ENCODE measurements around the gene NTRK2.

The NTRK2 gene

DNA sequence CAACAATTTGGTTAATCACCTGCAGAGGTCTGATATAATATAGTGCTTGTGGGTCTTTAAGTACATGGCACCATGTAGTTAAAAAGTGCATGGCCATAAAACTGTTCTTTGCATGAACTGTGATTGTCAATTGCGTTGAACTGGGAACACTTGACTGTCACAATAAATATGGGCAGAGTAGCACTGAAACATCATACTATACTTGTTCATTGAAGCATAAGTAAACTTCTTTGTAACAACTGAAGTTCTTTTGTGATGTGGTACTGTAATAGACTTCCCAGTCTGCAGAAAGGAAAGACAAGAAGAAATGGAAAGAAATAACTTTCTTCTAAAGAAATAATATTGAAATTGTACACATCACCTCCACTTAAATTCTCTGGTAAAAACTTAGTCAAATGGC is 9.8 kb upstream of the NTRK2 start:
- TF ChIP-seq POLR2AphosphoS5 (IDR thresholded peaks at IDR 0.05; ENCODE audit: low read depth, low read length) (no peak), PAX5 (IDR thresholded peaks at IDR 0.05; ENCODE audit: insufficient read depth, low read length, severe bottlenecking) (no peak), SPI1 (IDR thresholded peaks at IDR 0.05; ENCODE audit: low read depth, low read length) (no peak), POLR2A (IDR thresholded peaks at IDR 0.05; ENCODE audit: low read depth, low read length) (no peak), POU2F2 (IDR thresholded peaks at IDR 0.05; ENCODE audit: low read depth, low read length) (no peak), TAF1 (IDR thresholded peaks at IDR 0.05; ENCODE audit: low read depth, low read length) (no peak)
- no peak for DNase-seq (ENCODE audit: insufficient read length, low spot score)
- FAIRE-seq = no peak

DNA sequence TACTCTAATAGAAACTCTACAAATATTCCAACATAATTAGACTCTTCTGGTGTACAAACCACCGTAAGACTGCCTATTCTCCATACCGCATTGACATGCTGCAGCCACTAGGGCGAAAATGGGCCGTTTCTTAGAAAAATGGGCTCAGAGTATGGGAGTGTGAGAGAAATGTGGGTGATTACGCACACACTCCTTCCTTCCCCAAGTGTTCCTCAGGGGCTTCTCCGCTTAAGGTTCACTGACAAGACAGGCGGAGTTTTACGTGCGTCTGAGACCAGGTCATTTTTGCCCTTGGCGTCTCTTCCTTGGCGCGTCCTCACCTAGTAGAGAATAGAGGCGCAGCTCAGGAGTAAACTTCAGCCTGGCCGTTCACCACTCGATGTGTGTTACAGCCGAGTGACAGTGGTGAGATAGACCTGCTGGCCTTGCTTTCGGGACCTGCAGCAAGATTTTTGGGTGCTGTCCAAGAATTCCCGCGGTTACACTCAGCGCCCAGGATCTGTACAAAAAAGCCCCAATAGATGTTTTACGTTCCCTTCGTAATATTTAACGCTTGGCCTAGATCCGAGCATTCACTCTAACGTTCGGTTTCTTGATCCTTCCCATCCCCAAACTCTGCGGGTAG is 1.8 kb upstream of the NTRK2 start:
- peak; percentile 21 for DNase-seq (ENCODE audit: insufficient read length, low spot score)
- TF ChIP-seq SPI1 (IDR thresholded peaks at IDR 0.05; ENCODE audit: low read depth, low read length) = no peak
- no peak for TF ChIP-seq PAX5 (IDR thresholded peaks at IDR 0.05; ENCODE audit: insufficient read depth, low read length, severe bottlenecking)
- no peak for TF ChIP-seq POLR2A (IDR thresholded peaks at IDR 0.05; ENCODE audit: low read depth, low read length)
- no peak for TF ChIP-seq POU2F2 (IDR thresholded peaks at IDR 0.05; ENCODE audit: low read depth, low read length)
- TF ChIP-seq POLR2AphosphoS5 (IDR thresholded peaks at IDR 0.05; ENCODE audit: low read depth, low read length) = no peak
- no peak for TF ChIP-seq TAF1 (IDR thresholded peaks at IDR 0.05; ENCODE audit: low read depth, low read length)
- FAIRE-seq = peak; percentile 41

DNA sequence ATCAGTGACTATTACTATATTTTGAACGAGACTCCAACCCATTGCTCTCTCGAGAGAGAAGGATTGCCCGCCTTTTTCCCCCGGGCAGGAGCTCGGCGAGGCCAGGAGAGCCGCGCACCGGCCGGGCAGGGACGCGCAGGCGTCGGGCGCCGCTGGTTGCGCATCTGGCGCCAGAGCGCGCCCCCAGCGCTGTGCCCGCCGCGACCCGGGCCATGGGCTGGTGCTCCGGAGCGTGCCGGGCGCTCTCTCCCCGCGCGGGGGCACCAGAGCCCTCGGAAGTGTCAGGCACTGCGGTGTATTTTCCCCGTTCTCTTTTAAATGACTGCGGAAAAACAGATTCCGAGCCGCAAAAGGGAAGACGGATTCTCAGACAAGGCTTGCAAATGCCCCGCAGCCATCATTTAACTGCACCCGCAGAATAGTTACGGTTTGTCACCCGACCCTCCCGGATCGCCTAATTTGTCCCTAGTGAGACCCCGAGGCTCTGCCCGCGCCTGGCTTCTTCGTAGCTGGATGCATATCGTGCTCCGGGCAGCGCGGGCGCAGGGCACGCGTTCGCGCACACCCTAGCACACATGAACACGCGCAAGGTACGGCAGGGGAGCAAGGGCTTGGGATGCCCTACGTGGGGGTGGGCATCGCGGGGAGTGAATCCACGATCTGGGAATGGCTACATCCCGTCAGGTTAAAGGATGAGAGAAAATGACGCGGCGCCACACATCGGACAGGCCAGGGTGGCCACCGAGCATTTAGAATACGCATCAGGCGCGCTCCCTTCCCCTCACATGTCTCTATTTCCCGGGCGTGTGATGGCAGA is 1.1 kb upstream of the NTRK2 start:
- FAIRE-seq (peak; percentile 69), DNase-seq (ENCODE audit: insufficient read length, low spot score) (peak; percentile 48)
- TF ChIP-seq TAF1 (IDR thresholded peaks at IDR 0.05; ENCODE audit: low read depth, low read length) (no peak), SPI1 (IDR thresholded peaks at IDR 0.05; ENCODE audit: low read depth, low read length) (0 out of 2 replicates have a peak, but pooled peaks have one; percentile 18), PAX5 (IDR thresholded peaks at IDR 0.05; ENCODE audit: insufficient read depth, low read length, severe bottlenecking) (no peak), POLR2A (IDR thresholded peaks at IDR 0.05; ENCODE audit: low read depth, low read length) (no peak), POLR2AphosphoS5 (IDR thresholded peaks at IDR 0.05; ENCODE audit: low read depth, low read length) (no peak), POU2F2 (IDR thresholded peaks at IDR 0.05; ENCODE audit: low read depth, low read length) (no peak)

DNA sequence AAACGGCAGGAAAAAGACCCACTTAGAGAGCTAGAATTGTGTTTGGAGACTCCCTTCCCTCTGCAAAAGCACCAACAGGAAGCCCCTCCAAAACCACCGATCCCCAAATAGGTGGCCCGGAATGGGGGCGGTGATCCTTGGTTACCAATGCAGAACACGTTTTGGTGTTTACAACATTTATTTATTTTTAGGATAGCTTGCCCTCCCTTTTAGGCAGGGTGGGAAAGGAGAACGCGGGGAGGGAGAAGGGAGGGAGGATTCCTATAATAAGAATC is 579 bp upstream of the NTRK2 start:
- no peak for FAIRE-seq
- DNase-seq (ENCODE audit: insufficient read length, low spot score) = no peak
- no peak for TF ChIP-seq POLR2AphosphoS5 (IDR thresholded peaks at IDR 0.05; ENCODE audit: low read depth, low read length)
- no peak for TF ChIP-seq POLR2A (IDR thresholded peaks at IDR 0.05; ENCODE audit: low read depth, low read length)
- no peak for TF ChIP-seq POU2F2 (IDR thresholded peaks at IDR 0.05; ENCODE audit: low read depth, low read length)
- no peak for TF ChIP-seq SPI1 (IDR thresholded peaks at IDR 0.05; ENCODE audit: low read depth, low read length)
- no peak for TF ChIP-seq TAF1 (IDR thresholded peaks at IDR 0.05; ENCODE audit: low read depth, low read length)
- no peak for TF ChIP-seq PAX5 (IDR thresholded peaks at IDR 0.05; ENCODE audit: insufficient read depth, low read length, severe bottlenecking)

DNA sequence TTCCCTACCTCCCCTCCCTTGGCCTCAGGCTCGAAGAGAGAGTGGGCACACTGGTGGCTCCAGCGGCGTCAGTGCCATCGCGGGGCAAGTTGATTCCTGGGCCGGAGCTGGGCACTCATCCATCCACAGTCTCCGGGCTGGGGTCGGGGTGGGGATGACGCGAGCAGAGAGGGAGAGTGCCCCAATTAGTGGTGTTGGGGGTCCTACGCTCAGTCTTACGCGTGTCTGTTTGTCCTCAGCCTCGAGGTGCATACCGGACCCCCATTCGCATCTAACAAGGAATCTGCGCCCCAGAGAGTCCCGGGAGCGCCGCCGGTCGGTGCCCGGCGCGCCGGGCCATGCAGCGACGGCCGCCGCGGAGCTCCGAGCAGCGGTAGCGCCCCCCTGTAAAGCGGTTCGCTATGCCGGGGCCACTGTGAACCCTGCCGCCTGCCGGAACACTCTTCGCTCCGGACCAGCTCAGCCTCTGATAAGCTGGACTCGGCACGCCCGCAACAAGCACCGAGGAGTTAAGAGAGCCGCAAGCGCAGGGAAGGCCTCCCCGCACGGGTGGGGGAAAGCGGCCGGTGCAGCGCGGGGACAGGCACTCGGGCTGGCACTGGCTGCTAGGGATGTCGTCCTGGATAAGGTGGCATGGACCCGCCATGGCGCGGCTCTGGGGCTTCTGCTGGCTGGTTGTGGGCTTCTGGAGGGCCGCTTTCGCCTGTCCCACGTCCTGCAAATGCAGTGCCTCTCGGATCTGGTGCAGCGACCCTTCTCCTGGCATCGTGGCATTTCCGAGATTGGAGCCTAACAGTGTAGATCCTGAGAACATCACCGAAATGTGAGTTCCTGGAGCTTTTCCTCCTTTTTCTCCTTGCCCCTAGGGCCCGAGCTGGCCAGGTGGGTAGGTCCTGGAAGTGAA is 861 bp downstream of the NTRK2 start:
- DNase-seq (ENCODE audit: insufficient read length, low spot score) (no peak), FAIRE-seq (no peak)
- TF ChIP-seq POU2F2 (IDR thresholded peaks at IDR 0.05; ENCODE audit: low read depth, low read length) (no peak), POLR2AphosphoS5 (IDR thresholded peaks at IDR 0.05; ENCODE audit: low read depth, low read length) (no peak), TAF1 (IDR thresholded peaks at IDR 0.05; ENCODE audit: low read depth, low read length) (no peak), SPI1 (IDR thresholded peaks at IDR 0.05; ENCODE audit: low read depth, low read length) (no peak), PAX5 (IDR thresholded peaks at IDR 0.05; ENCODE audit: insufficient read depth, low read length, severe bottlenecking) (no peak), POLR2A (IDR thresholded peaks at IDR 0.05; ENCODE audit: low read depth, low read length) (no peak)

DNA sequence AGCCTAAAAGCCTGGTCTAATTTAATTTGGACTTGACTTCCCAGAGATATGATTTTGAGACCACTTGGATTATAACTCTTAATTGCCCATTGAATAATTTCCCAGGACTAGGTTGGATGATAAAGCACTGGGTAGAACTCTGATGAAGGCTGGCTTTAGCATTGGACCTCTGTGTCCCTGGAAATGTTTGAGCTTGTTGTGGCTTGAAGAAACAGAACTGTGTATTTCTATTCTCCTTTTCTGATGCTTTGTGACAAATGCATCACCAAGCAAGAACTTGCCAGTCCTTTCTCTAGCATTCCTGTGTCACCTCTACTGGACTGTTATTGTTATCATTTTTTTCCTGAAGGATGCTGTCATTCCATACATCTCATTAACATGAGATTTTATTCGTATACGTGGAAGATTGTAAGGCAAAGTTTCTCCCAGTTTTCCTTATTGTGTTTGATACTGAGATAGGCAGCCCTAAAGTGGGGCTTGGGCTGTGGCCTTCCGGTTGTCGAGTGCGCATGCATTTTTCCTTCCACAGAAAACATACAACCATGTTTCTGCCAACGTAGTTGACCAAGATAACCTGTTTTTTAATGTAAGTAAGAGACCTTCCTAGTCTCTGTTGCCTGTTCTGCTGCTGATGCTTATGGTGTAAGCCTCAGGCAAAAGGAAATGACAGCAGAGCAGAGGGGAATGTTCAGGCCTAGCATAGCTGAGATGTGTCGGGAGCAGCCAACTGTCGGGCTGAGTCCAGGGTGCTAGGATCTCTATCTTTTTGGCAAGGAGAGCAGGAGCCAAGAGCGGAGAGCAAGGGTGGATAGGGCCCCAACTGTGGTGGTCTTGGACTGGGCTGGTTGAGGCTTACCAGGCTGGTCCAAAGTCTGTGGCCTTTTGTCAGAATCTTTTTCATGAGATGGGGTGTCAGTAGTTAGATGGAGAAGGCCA is 2.3 kb downstream of the NTRK2 start:
- no peak for TF ChIP-seq POU2F2 (IDR thresholded peaks at IDR 0.05; ENCODE audit: low read depth, low read length)
- no peak for TF ChIP-seq TAF1 (IDR thresholded peaks at IDR 0.05; ENCODE audit: low read depth, low read length)
- TF ChIP-seq POLR2A (IDR thresholded peaks at IDR 0.05; ENCODE audit: low read depth, low read length) = no peak
- TF ChIP-seq POLR2AphosphoS5 (IDR thresholded peaks at IDR 0.05; ENCODE audit: low read depth, low read length) = no peak
- TF ChIP-seq PAX5 (IDR thresholded peaks at IDR 0.05; ENCODE audit: insufficient read depth, low read length, severe bottlenecking) = no peak
- no peak for TF ChIP-seq SPI1 (IDR thresholded peaks at IDR 0.05; ENCODE audit: low read depth, low read length)
- FAIRE-seq (no peak), DNase-seq (ENCODE audit: insufficient read length, low spot score) (no peak)

DNA sequence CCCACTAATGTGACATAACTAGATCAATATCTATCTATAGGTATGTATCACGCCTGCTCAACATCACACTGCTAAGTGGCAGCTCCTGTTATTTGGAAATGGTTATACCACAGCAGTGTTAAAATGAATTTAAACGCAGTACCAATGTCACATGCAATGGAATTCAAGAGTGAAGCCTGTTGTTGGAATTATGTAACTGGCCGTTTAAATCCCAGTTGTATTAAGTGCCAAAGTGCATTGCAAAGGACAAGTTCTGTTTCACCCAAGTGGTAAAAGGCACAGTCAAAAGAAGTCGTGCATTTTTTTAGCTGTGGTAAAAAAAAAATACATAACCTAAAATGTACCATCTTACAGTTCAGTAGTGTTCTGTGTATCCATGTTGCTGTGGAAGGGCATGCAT is 4.3 kb downstream of the NTRK2 start:
- no peak for DNase-seq (ENCODE audit: insufficient read length, low spot score)
- FAIRE-seq = no peak
- TF ChIP-seq POLR2A (IDR thresholded peaks at IDR 0.05; ENCODE audit: low read depth, low read length) = no peak
- no peak for TF ChIP-seq POLR2AphosphoS5 (IDR thresholded peaks at IDR 0.05; ENCODE audit: low read depth, low read length)
- no peak for TF ChIP-seq POU2F2 (IDR thresholded peaks at IDR 0.05; ENCODE audit: low read depth, low read length)
- no peak for TF ChIP-seq SPI1 (IDR thresholded peaks at IDR 0.05; ENCODE audit: low read depth, low read length)
- TF ChIP-seq PAX5 (IDR thresholded peaks at IDR 0.05; ENCODE audit: insufficient read depth, low read length, severe bottlenecking) = no peak

DNA sequence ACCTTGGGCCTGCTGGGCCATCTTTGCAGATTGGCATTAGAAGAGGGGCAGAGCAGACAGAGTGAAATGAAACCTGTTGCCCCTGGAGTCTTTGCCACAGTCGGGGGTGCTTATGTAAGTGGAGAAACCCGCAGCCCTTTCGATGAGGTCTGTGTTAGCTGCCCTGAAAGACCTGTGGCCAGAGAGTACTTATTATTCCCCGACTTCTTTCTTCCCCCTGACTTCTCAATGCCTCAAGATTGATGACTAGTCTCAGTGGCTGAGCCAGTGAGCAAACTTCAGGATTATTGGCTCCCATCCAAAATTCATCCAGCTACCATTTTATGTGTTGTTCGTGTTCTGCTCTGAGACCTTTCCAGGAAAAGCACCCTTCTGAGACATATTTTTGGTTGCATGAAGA is 7.6 kb downstream of the NTRK2 start:
- no peak for FAIRE-seq
- no peak for TF ChIP-seq SPI1 (IDR thresholded peaks at IDR 0.05; ENCODE audit: low read depth, low read length)
- TF ChIP-seq POLR2A (IDR thresholded peaks at IDR 0.05; ENCODE audit: low read depth, low read length) = no peak
- TF ChIP-seq POU2F2 (IDR thresholded peaks at IDR 0.05; ENCODE audit: low read depth, low read length) = no peak
- DNase-seq (ENCODE audit: insufficient read length, low spot score) = no peak

Measured in GM12891 (cell line).